H9 (cell line): ENCODE results near the gene GPR45. TPM values are rescaled to one million over a fixed set of nuclear protein-coding genes. Genes with fewer than 3 reads are reported as not detected.

Source experiments
- DNase-seq: peaks from one replicate; pipeline ENCODE4 v3.0.0-alpha.2; 2017
- H2AFZ ChIP-seq: one replicate; pipeline ENCODE4 v1.6.1; 2013; ENCODE audit warnings: mild to moderate bottlenecking, low read length, control low read depth, moderate library complexity
- H2AK5ac ChIP-seq: 2 replicates; pipeline ENCODE4 v1.6.1; 2013; ENCODE audit warnings: low read length, control low read depth, mixed read lengths; ENCODE audit not compliant: insufficient read length
- H2BK120ac ChIP-seq: one replicate; pipeline ENCODE4 v1.6.1; 2013; ENCODE audit warnings: low read depth, mild to moderate bottlenecking, low read length, control low read depth, inconsistent platforms; ENCODE audit not compliant: poor library complexity, severe bottlenecking
- H2BK12ac ChIP-seq: 2 replicates; pipeline ENCODE4 v1.6.1; 2013; ENCODE audit warnings: low read length, control low read depth, mixed read lengths, low read depth; ENCODE audit not compliant: insufficient read length
- H2BK15ac ChIP-seq: 2 replicates; pipeline ENCODE4 v1.6.1; 2013; ENCODE audit warnings: low read depth, low read length, control low read depth
- H2BK20ac ChIP-seq: one replicate; pipeline ENCODE4 v1.6.1; 2013; ENCODE audit warnings: low read depth, mild to moderate bottlenecking, low read length, control low read depth, inconsistent platforms; ENCODE audit not compliant: poor library complexity, severe bottlenecking
- H2BK5ac ChIP-seq: 2 replicates; pipeline ENCODE4 v1.6.1; 2013; ENCODE audit warnings: low read length, control low read depth, mixed read lengths; ENCODE audit not compliant: insufficient read length
- H3K14ac ChIP-seq: 2 replicates; pipeline ENCODE4 v1.6.1; 2013; ENCODE audit warnings: low read length, control low read depth; ENCODE audit not compliant: insufficient read depth
- H3K18ac ChIP-seq: 2 replicates; pipeline ENCODE4 v1.6.1; 2013; ENCODE audit warnings: low read depth, mild to moderate bottlenecking, mixed read lengths, low read length, control low read depth; ENCODE audit not compliant: insufficient read length
- H3K23ac ChIP-seq: 2 replicates; pipeline ENCODE4 v1.6.1; 2013; ENCODE audit warnings: low read length, control low read depth, mixed read lengths, low read depth; ENCODE audit not compliant: insufficient read length
- H3K23me2 ChIP-seq: 2 replicates; pipeline ENCODE4 v1.6.1; 2013; ENCODE audit warnings: low read depth, mild to moderate bottlenecking, mixed read lengths, low read length, control low read depth; ENCODE audit not compliant: insufficient read length, poor library complexity, severe bottlenecking
- H3K27ac ChIP-seq: 2 replicates; pipeline ENCODE4 v1.5.1; 2013; ENCODE audit warnings: low read length, control low read depth, mixed read lengths, low read depth; ENCODE audit not compliant: insufficient read length
- H3K27me3 ChIP-seq: 2 replicates; pipeline ENCODE4 v1.6.1; 2013; ENCODE audit warnings: low read length, control low read depth, inconsistent platforms; ENCODE audit not compliant: insufficient read depth
- H3K4ac ChIP-seq: 2 replicates; pipeline ENCODE4 v1.6.1; 2013; ENCODE audit warnings: low read depth, mild to moderate bottlenecking, control low read depth, inconsistent platforms, low read length, moderate library complexity
- H3K4me1 ChIP-seq: 2 replicates; pipeline ENCODE4 v1.6.1; 2013; ENCODE audit warnings: low read length, control low read depth, inconsistent platforms; ENCODE audit not compliant: insufficient read depth
- H3K4me2 ChIP-seq: 2 replicates; pipeline ENCODE4 v1.6.1; 2013; ENCODE audit warnings: low read length, control low read depth, mixed read lengths; ENCODE audit not compliant: insufficient read length, insufficient read depth
- H3K56ac ChIP-seq: 2 replicates; pipeline ENCODE4 v1.6.1; 2013; ENCODE audit warnings: low read depth, mild to moderate bottlenecking, mixed read lengths, low read length, control low read depth; ENCODE audit not compliant: insufficient read length
- H3K79me1 ChIP-seq: 2 replicates; pipeline ENCODE4 v1.6.1; 2013; ENCODE audit warnings: low read depth, mild to moderate bottlenecking, moderate library complexity, low read length, control low read depth, inconsistent platforms; ENCODE audit not compliant: insufficient read depth, poor library complexity, severe bottlenecking
- H3K79me2 ChIP-seq: 2 replicates; pipeline ENCODE4 v1.6.1; 2013; ENCODE audit warnings: low read length, control low read depth, inconsistent platforms; ENCODE audit not compliant: insufficient read depth
- H3K9ac ChIP-seq: 2 replicates; pipeline ENCODE4 v1.6.1; 2013; ENCODE audit warnings: low read length, control low read depth, mixed read lengths; ENCODE audit not compliant: insufficient read length; ENCODE audit errors: extremely low read depth
- H3K9me3 ChIP-seq: one replicate; pipeline ENCODE4 v1.6.1; 2013; ENCODE audit warnings: low read depth, low read length, inconsistent platforms; ENCODE audit not compliant: control insufficient read depth
- H3T11ph ChIP-seq: one replicate; pipeline ENCODE4 v1.6.1; 2013; ENCODE audit warnings: mild to moderate bottlenecking, low read length, control low read depth, inconsistent platforms
- H4K20me1 ChIP-seq: one replicate; pipeline ENCODE4 v1.6.1; 2013; ENCODE audit not compliant: control insufficient read depth, insufficient read length, insufficient read depth
- H4K5ac ChIP-seq: 2 replicates; pipeline ENCODE4 v1.6.1; 2013; ENCODE audit warnings: low read depth, mild to moderate bottlenecking, mixed read lengths, low read length, control low read depth; ENCODE audit not compliant: insufficient read length
- H4K8ac ChIP-seq: replicated peaks from 2 replicates; pipeline ENCODE4 v1.6.1; 2013; ENCODE audit warnings: low read length, control low read depth, mixed read lengths, low read depth; ENCODE audit not compliant: insufficient read length
- H4K91ac ChIP-seq: 2 replicates; pipeline ENCODE4 v1.6.1; 2013; ENCODE audit warnings: low read depth, mild to moderate bottlenecking, moderate library complexity, mixed read lengths, low read length, control low read depth; ENCODE audit not compliant: insufficient read length
- H3K27ac Mint-ChIP-seq, 3 experiments: 2 replicates in 2 of 3; 3 replicates in 1 of 3; pipeline ENCODE4 v1.8.0; 2020 to 2021; ENCODE audit warnings: mixed read lengths in 3 of 3, mild to moderate bottlenecking in 1 of 3, moderate library complexity in 1 of 3
- H3K27me3 Mint-ChIP-seq: 2 replicates; pipeline ENCODE4 v1.8.0; 2021; ENCODE audit warnings: low read depth, mild to moderate bottlenecking, moderate library complexity, mixed read lengths
- H3K36me3 Mint-ChIP-seq, 3 experiments: 2 replicates in 2 of 3; 3 replicates in 1 of 3; pipeline ENCODE4 v1.8.0; 2020 to 2021; ENCODE audit warnings: low read depth in 3 of 3, mixed read lengths in 3 of 3; ENCODE audit not compliant: insufficient read depth in 1 of 3
- H3K4me1 Mint-ChIP-seq, 2 experiments: 2 replicates each; pipeline ENCODE4 v1.8.0; 2020; ENCODE audit warnings: mixed read lengths in 2 of 2
- H3K4me3 Mint-ChIP-seq, 2 experiments: 2 replicates in 1 of 2; 3 replicates in 1 of 2; pipeline ENCODE4 v1.8.0; 2020 to 2021; ENCODE audit warnings: mild to moderate bottlenecking in 2 of 2, mixed read lengths in 2 of 2, moderate library complexity in 1 of 2
- H3K9me3 Mint-ChIP-seq, 2 experiments: 2 replicates in 1 of 2; 3 replicates in 1 of 2; pipeline ENCODE4 v1.8.0; 2020; ENCODE audit warnings: mild to moderate bottlenecking in 2 of 2, mixed read lengths in 2 of 2, moderate library complexity in 1 of 2
- CTCF ChIP-seq: fragments of 200-600 bp; sonication (generic); conservative IDR thresholded peaks from 3 replicates; pipeline ENCODE4 v1.8.0; 2021; ENCODE audit warnings: antibody characterized with exemption, mild to moderate bottlenecking
- WGBS: extraction: QIAGEN DNeasy Blood & Tissue Kit; methylation state at CpG from one replicate; pipeline ENCODE4 v1.1.7; 2013; ENCODE audit warnings: missing lambda C conversion rate, low lambda C conversion rate, mixed read lengths; ENCODE audit not compliant: insufficient read length; ENCODE audit errors: extremely low coverage; 5-methylcytosine and 5-hydroxymethylcytosine counted together
- total RNA-seq: library from RNA; stranded (reverse); gene quantifications from 2 replicates; pipeline ENCODE4 v1.2.1, GENCODE V29; 2021

GPR45 gene
- total RNA-seq, 1 experiment from 2014 or later, result not detected

GRCh38 chr2:105291981-105292380 lies 50.4 kb downstream of the GPR45 start:
- Histone ChIP-seq H4K5ac (no peak overlapping the region), H2BK12ac (no peak overlapping the region), H3K27ac (no peak overlapping the region), H4K20me1 (no peaks in the 10 kb centered on the region), H3K18ac (no peak overlapping the region), H3T11ph (no peak overlapping the region), H3K14ac (no peak overlapping the region), H2AK5ac (no peak overlapping the region), H2BK20ac (no peak overlapping the region), H3K27me3 (no peaks in the 10 kb centered on the region), H3K79me1 (no peaks in the 10 kb centered on the region), H3K79me2 (no peaks in the 10 kb centered on the region), H3K23ac (no peak overlapping the region), H3K4me1 (no peaks in the 10 kb centered on the region), H2BK120ac (no peak overlapping the region), H4K8ac (no peak overlapping the region), H2AFZ (no peak overlapping the region), H2BK15ac (no peak overlapping the region), H3K9ac (no peak overlapping the region), H2BK5ac (no peak overlapping the region), H4K91ac (no peak overlapping the region), H3K23me2 (no peaks in the 10 kb centered on the region), H3K9me3 (no peaks in the 10 kb centered on the region), H3K56ac (no peak overlapping the region), H3K4ac (no peak overlapping the region), H3K4me2 (no peak overlapping the region)
- H3K9me3 Mint-ChIP-seq, result no peaks in the 10 kb centered on the region
- H3K36me3 Mint-ChIP-seq, result peaks cover 19 to 61% (median 32%) of the 10 kb centered on the region in 3 experiments; a peak in 6 of 7 replicates
- H3K27ac Mint-ChIP-seq, result no peak overlapping the region
- no CpG with 5 or more reads among the region's 2 CpGs for WGBS
- DNase-seq, result no peak
- no peak overlapping the region for H3K4me3 Mint-ChIP-seq
- no peak for TF ChIP-seq CTCF
- H3K4me1 Mint-ChIP-seq, result peaks cover 0 to 4% of the 10 kb centered on the region in 2 experiments; a peak in 1 of 4 replicates
- no peaks in the 10 kb centered on the region for H3K27me3 Mint-ChIP-seq

Other genes starting within 250 kb of the GPR45 start
- gene MRPS9, start 203.7 kb upstream of the GPR45 start, total RNA-seq, result 58.1 and 60.0 TPM in 2 replicates
- gene TGFBRAP1, start 88.0 kb downstream of the GPR45 start, total RNA-seq, result 22.8 and 23.6 TPM in 2 replicates
- 17.1 and 18.8 TPM in 2 replicates for gene C2orf49, start 95.8 kb downstream of the GPR45 start, total RNA-seq
- 34.9 and 36.9 TPM in 2 replicates for gene FHL2, start 157.3 kb downstream of the GPR45 start, total RNA-seq